HEK293T (cell line): Measurements from ENCODE around the gene PLOD3.

Source experiments
- CTCF ChIA-PET: fragments of 350-600 bp; formaldehyde crosslinking; extraction: SDS; loops from one replicate; lab custom pipeline; 2021; ENCODE audit warnings: antibody characterized with exemption, inconsistent platforms; lab: Yijun Ruan, JAX
- POLR2A ChIA-PET: fragments of 350-600 bp; formaldehyde crosslinking; extraction: SDS; loops from one replicate; lab custom pipeline; 2020; ENCODE audit warnings: antibody characterized with exemption, inconsistent platforms; lab: Yijun Ruan, JAX
- DNase-seq: peaks from one replicate; pipeline ENCODE4 v3.0.0; 2012; ENCODE audit warnings: mixed read lengths; ENCODE audit errors: extremely low spot score
- ARNT ChIP-seq: fragments of 450-650 bp; IDR thresholded peaks from 2 replicates; pipeline ENCODE4 v1.6.1; 2017; ENCODE audit warnings: mild to moderate bottlenecking
- BHLHE40 ChIP-seq: fragments of 450-650 bp; IDR thresholded peaks from 2 replicates; pipeline ENCODE4 v1.6.1; 2016; ENCODE audit warnings: mild to moderate bottlenecking, moderate library complexity, borderline replicate concordance
- CTBP1 ChIP-seq: fragments of 450-650 bp; IDR thresholded peaks from 2 replicates; pipeline ENCODE4 v1.6.1; 2016; ENCODE audit warnings: borderline replicate concordance
- ELF4 ChIP-seq: fragments of 450-650 bp; IDR thresholded peaks from 2 replicates; pipeline ENCODE4 v1.6.1; 2017; ENCODE audit warnings: antibody characterized with exemption
- FOXA1 ChIP-seq: fragments of 450-650 bp; IDR thresholded peaks from 2 replicates; pipeline ENCODE4 v1.6.1; 2016; ENCODE audit warnings: mild to moderate bottlenecking
- FOXK2 ChIP-seq: fragments of 450-650 bp; IDR thresholded peaks from 2 replicates; pipeline ENCODE4 v1.6.1; 2016; ENCODE audit warnings: mild to moderate bottlenecking
- FOXM1 ChIP-seq: fragments of 450-650 bp; IDR thresholded peaks from 2 replicates; pipeline ENCODE4 v1.6.1; 2017; ENCODE audit warnings: mild to moderate bottlenecking, borderline replicate concordance
- HDGF ChIP-seq: fragments of 450-650 bp; IDR thresholded peaks from 2 replicates; pipeline ENCODE4 v1.6.1; 2017; ENCODE audit warnings: antibody characterized with exemption, borderline replicate concordance
- L3MBTL2 ChIP-seq: fragments of 450-650 bp; conservative IDR thresholded peaks from 2 replicates; pipeline ENCODE4 v1.6.1; 2016; ENCODE audit warnings: mild to moderate bottlenecking
- LEF1 ChIP-seq: fragments of 450-650 bp; IDR thresholded peaks from 2 replicates; pipeline ENCODE4 v1.6.1; 2017; ENCODE audit warnings: mild to moderate bottlenecking, borderline replicate concordance
- NFRKB ChIP-seq: fragments of 450-650 bp; IDR thresholded peaks from 2 replicates; pipeline ENCODE4 v1.6.1; 2016; ENCODE audit warnings: mild to moderate bottlenecking, moderate library complexity
- SP1 ChIP-seq: fragments of 450-650 bp; IDR thresholded peaks from 2 replicates; pipeline ENCODE4 v1.6.1; 2017
- SUZ12 ChIP-seq: fragments of 450-650 bp; IDR thresholded peaks from 2 replicates; pipeline ENCODE4 v1.6.1; 2016; ENCODE audit warnings: mild to moderate bottlenecking
- TARDBP ChIP-seq: fragments of 450-650 bp; IDR thresholded peaks from 2 replicates; pipeline ENCODE4 v1.6.1; 2016
- ZNF384 ChIP-seq: fragments of 450-650 bp; IDR thresholded peaks from 2 replicates; pipeline ENCODE4 v1.6.1; 2016
- TF ChIP-seq, protein P1 (sequence below): fragments of 450-650 bp; IDR thresholded peaks from 2 replicates; pipeline ENCODE4 v1.6.1; 2016

The PLOD3 gene

GRCh38 chr7:101251871-101252659 lies 34.7 kb upstream of the PLOD3 start:
- no peak for TF ChIP-seq ARNT
- no peak for TF ChIP-seq BHLHE40
- TF ChIP-seq TARDBP: no peak
- TF ChIP-seq L3MBTL2: no peak
- TF ChIP-seq SUZ12: no peak
- no peak for TF ChIP-seq HDGF
- no peak for TF ChIP-seq CTBP1
- peak; percentile 97 for DNase-seq
- POLR2A ChIA-PET: interaction anchor here (0.6 to 1.9 kb wide), 6 partner anchors 8 to 280 kb away, joined by 3 to 10 read pairs (median 4); partner anchors contain the start of genes PLOD3 and ZNHIT1
- CTCF ChIA-PET: interaction anchor here (0.7 to 1.3 kb wide), 2 partner anchors 31 to 175 kb away, joined by 3 to 6 read pairs; no protein-coding TSS in a partner anchor

DNA sequence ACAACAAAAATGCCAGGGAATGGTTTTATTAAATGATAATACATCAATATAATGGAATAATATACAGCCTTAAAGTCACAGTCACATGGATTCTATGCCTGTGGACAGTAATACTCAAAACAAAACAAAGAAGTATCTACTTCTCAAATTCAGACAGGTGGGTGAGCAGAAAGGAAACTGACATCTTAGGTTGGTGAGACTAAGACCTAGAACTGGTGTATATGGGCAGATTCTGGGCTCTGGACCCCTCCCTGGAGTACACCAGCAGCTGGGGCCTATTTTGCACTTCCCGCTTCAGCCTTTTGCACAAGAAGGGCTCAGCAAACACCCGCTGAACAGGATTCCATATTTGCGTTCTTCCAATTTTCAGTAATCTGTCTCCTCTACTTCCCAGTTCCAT lies 32.9 kb upstream of the PLOD3 start:
- TF ChIP-seq LEF1 (no peak), ZNF384 (no peak), HDGF (no peak), L3MBTL2 (no peak)
- TF ChIP-seq, protein P1, sequence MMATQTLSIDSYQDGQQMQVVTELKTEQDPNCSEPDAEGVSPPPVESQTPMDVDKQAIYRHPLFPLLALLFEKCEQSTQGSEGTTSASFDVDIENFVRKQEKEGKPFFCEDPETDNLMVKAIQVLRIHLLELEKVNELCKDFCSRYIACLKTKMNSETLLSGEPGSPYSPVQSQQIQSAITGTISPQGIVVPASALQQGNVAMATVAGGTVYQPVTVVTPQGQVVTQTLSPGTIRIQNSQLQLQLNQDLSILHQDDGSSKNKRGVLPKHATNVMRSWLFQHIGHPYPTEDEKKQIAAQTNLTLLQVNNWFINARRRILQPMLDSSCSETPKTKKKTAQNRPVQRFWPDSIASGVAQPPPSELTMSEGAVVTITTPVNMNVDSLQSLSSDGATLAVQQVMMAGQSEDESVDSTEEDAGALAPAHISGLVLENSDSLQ: no peak
- POLR2A ChIA-PET: no interaction called here
- DNase-seq: no peak
- CTCF ChIA-PET: no interaction called here

DNA sequence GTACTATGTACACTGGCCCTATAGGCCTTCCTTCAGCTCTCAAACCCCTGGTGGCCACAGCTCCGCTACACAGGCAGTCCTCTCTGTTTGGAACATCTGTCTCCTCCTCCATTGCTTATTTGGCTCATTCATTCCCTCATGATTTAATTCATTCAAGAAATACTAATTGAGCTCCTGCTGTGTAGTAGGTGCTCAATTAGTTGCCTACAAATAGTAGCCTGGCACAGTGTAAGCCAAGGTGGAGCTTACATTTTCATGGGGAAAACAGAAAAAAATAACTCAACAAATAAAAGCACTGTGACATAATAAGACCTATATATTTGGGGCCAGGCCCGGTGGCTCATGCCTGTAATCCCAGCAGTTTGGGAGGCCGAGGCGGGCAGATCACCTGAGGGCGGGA lies 30.9 kb upstream of the PLOD3 start:
- no peak for TF ChIP-seq TARDBP
- no peak for TF ChIP-seq ZNF384
- TF ChIP-seq, protein P1: no peak
- TF ChIP-seq ELF4: no peak
- TF ChIP-seq SP1: no peak
- TF ChIP-seq SUZ12: no peak
- no peak for TF ChIP-seq FOXM1
- TF ChIP-seq NFRKB: no peak
- TF ChIP-seq FOXA1: no peak
- TF ChIP-seq CTBP1: no peak
- TF ChIP-seq HDGF: no peak
- TF ChIP-seq FOXK2: no peak
- TF ChIP-seq ARNT: no peak
- no peak for TF ChIP-seq BHLHE40
- no peak for TF ChIP-seq LEF1
- TF ChIP-seq L3MBTL2: no peak
- DNase-seq: no peak
- ChIA-PET POLR2A (no interaction called here), CTCF (no interaction called here)

GRCh38 chr7:101245147-101245668 lies 27.8 kb upstream of the PLOD3 start:
- CTCF ChIA-PET: interaction anchor here (0.7 to 2.5 kb wide), 4 partner anchors 20 to 101 kb away, joined by 3 to 12 read pairs (median 8); no protein-coding TSS in a partner anchor
- TF ChIP-seq, protein P1: no peak
- TF ChIP-seq ARNT (no peak), NFRKB (no peak), SUZ12 (no peak), FOXM1 (no peak), FOXA1 (no peak), BHLHE40 (no peak), SP1 (no peak), ZNF384 (no peak), HDGF (no peak)
- DNase-seq: peak; percentile 93
- POLR2A ChIA-PET: interaction anchor here (0.7 to 4.5 kb wide), 7 partner anchors 9 to 107 kb away, joined by 4 to 38 read pairs (median 7); partner anchors contain the start of genes PLOD3 and ZNHIT1

GRCh38 chr7:101244375-101245146 lies 27.2 kb upstream of the PLOD3 start, which contains the start of gene FIS1:
Gene FIS1, minus strand, starts transcription at chr7:101245081. Its CDS starts 77 bp downstream, at chr7:101245004.
- DNase-seq: peak; percentile 83
- CTCF ChIA-PET: interaction anchor here (0.5 to 2.5 kb wide), 10 partner anchors 25 to 162 kb away, joined by 3 to 12 read pairs (median 4); partner anchors contain the start of genes PLOD3 and ZNHIT1
- TF ChIP-seq L3MBTL2: peak; percentile 83
- TF ChIP-seq FOXK2: no peak; the same call in 1 of the 2 replicates
- TF ChIP-seq CTBP1: no peak
- TF ChIP-seq SUZ12: no peak
- TF ChIP-seq, protein P1: no peak
- TF ChIP-seq ARNT: no peak
- TF ChIP-seq ELF4: peak; percentile 58
- TF ChIP-seq LEF1: no peak
- no peak for TF ChIP-seq SP1
- POLR2A ChIA-PET: interaction anchor here (0.8 to 4.5 kb wide), 14 partner anchors 7 to 369 kb away, joined by 3 to 38 read pairs (median 5); partner anchors contain the start of genes IFT22, PLOD3 and ZNHIT1
